Esophagus muscularis mucosa (tissue), 4 donors: ENCODE measurements around the gene MYOCOS. TPM values are rescaled to one million over a fixed set of nuclear protein-coding genes. Genes with fewer than 3 reads are reported as not detected.

ENCODE experiments used
- DNase-seq: peaks from one replicate; pipeline ENCODE4 v3.0.0-alpha.2; 2017; ENCODE audit errors: extremely low spot score
- H3K27ac ChIP-seq, 4 donors: fragments of 200-600 bp; sonication (generic); replicated peaks in 1 of 4; 1 replicate in 3 of 4; 2 replicates in 1 of 4; pipeline ENCODE4 v1.5.1; 2016 to 2019; ENCODE audit warnings: mild to moderate bottlenecking in 1 of 4
- H3K27me3 ChIP-seq, 4 donors: fragments of 200-600 bp; sonication (generic); one replicate each; pipeline versions ENCODE4 v1.5.1 to v1.6.0; 2016 to 2019
- H3K36me3 ChIP-seq, 4 donors: fragments of 200-600 bp; sonication (generic); one replicate each; pipeline ENCODE4 v1.5.1; 2016 to 2019
- H3K4me1 ChIP-seq, 4 donors: fragments of 200-600 bp; sonication (generic); one replicate each; pipeline ENCODE4 v1.5.1; 2016 to 2019
- H3K4me3 ChIP-seq, 4 donors: fragments of 200-600 bp; sonication (generic); 1 replicate in 2 of 4; 2 replicates in 2 of 4; pipeline ENCODE4 v1.5.1; 2016 to 2019; ENCODE audit warnings: mild to moderate bottlenecking in 4 of 4, moderate library complexity in 1 of 4
- H3K9me3 ChIP-seq, 4 donors: fragments of 200-600 bp; sonication (generic); 1 replicate in 3 of 4; 2 replicates in 1 of 4; pipeline ENCODE4 v1.5.1; 2016 to 2019
- EP300 ChIP-seq: sonication (generic); formaldehyde crosslinking; IDR thresholded peaks from one replicate; pipeline ENCODE4 v1.6.1; 2017; ENCODE audit warnings: antibody characterized with exemption
- POLR2A ChIP-seq: fragments of 450-650 bp; IDR thresholded peaks from one replicate; pipeline ENCODE4 v1.6.1; 2017; ENCODE audit warnings: antibody characterized with exemption, moderate library complexity, mild to moderate bottlenecking, low read depth
- POLR2AphosphoS5 ChIP-seq, 2 donors: sonication (generic); formaldehyde crosslinking; IDR thresholded peaks; one replicate each; pipeline ENCODE4 v1.6.1; 2017; ENCODE audit warnings: antibody characterized with exemption in 2 of 2
- WGBS: methylation state at CpG from one replicate; pipeline ENCODE4 v1.1.5; 2018; 5-methylcytosine and 5-hydroxymethylcytosine counted together
- intact Hi-C: fragments of 100-400 bp; cut with DNase I; formaldehyde crosslinking; loops from one replicate; pipeline ENCODE4 v1.15.1; 2023
- total RNA-seq, 4 donors: library from RNA; depleted of rRNA; stranded (reverse); fragments of >200 nt; gene quantifications; one replicate each; pipeline versions ENCODE4 v1.1.0 to v1.2.1, GENCODE V29; 2016
- TF ChIP-seq, protein P1 (sequence below), 3 experiments: fragments of 200-600 bp in 2 of 3; fragments of 450-650 bp in 1 of 3; sonication (generic) in 2 of 3; IDR thresholded peaks; one replicate each; pipeline ENCODE4 v1.5.1; 2017 to 2019; ENCODE audit warnings: antibody characterized with exemption in 3 of 3, mild to moderate bottlenecking in 2 of 3, moderate library complexity in 1 of 3

Gene MYOCOS
- total RNA-seq, 4 donors from 2014 or later = not detected

- H3K9me3 ChIP-seq = no peaks in the 10 kb centered on the region
- intact Hi-C loops = no loop called here
- peak overlapping the region; percentile 77 to 88 (median 83) for H3K27ac ChIP-seq
- H3K36me3 ChIP-seq = no peaks in the 10 kb centered on the region
- H3K4me3 ChIP-seq = no peak overlapping the region
- no peak for TF ChIP-seq EP300
- TF ChIP-seq, protein P1, sequence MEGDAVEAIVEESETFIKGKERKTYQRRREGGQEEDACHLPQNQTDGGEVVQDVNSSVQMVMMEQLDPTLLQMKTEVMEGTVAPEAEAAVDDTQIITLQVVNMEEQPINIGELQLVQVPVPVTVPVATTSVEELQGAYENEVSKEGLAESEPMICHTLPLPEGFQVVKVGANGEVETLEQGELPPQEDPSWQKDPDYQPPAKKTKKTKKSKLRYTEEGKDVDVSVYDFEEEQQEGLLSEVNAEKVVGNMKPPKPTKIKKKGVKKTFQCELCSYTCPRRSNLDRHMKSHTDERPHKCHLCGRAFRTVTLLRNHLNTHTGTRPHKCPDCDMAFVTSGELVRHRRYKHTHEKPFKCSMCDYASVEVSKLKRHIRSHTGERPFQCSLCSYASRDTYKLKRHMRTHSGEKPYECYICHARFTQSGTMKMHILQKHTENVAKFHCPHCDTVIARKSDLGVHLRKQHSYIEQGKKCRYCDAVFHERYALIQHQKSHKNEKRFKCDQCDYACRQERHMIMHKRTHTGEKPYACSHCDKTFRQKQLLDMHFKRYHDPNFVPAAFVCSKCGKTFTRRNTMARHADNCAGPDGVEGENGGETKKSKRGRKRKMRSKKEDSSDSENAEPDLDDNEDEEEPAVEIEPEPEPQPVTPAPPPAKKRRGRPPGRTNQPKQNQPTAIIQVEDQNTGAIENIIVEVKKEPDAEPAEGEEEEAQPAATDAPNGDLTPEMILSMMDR (IDR thresholded peaks at IDR 0.05) = no peak
- TF ChIP-seq POLR2A = no peak
- no peak for TF ChIP-seq POLR2AphosphoS5 (IDR thresholded peaks at IDR 0.05)
- H3K27me3 ChIP-seq = no peaks in the 10 kb centered on the region
- no peak for DNase-seq
- WGBS = 54% methylated on average over 4 of the region's 4 CpGs
- H3K4me1 ChIP-seq = peaks cover 24 to 83% (median 75%) of the 10 kb centered on the region in 4 donors
These were observed 42.0 kb downstream of the MYOCOS start for GRCh38 chr1:171663854-171664575.

DNA sequence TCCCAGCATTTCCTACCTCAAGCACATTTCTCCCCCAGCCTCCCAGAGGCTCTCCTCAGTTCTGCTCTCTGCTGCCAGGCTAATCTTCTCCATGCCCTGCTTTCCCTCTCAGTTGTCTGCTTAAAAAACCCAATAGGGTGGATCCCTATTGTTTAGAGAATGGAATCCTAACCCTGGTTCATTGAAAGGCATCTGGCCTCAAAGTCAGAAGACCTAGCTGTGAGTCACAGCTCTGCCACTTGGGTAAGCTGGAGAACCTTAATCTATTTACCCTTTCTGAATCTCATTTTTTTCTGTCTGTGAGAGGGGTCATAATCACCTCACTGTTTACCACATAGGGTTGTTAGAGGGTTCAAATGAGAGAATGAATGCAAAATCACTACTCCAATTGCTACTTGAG lies 42.9 kb downstream of the MYOCOS start:
- no peak for TF ChIP-seq POLR2A
- TF ChIP-seq POLR2AphosphoS5 (IDR thresholded peaks at IDR 0.05) = no peak
- TF ChIP-seq EP300 = no peak
- TF ChIP-seq, protein P1 (IDR thresholded peaks at IDR 0.05) = no peak
- H3K4me3 ChIP-seq = no peak overlapping the region
- no peaks in the 10 kb centered on the region for H3K27me3 ChIP-seq
- H3K4me1 ChIP-seq = peaks cover 24 to 77% (median 70%) of the 10 kb centered on the region in 4 donors
- intact Hi-C loops = no loop called here
- H3K27ac ChIP-seq = peak overlapping the region; percentile 77 to 88 (median 83)
- H3K9me3 ChIP-seq = no peaks in the 10 kb centered on the region
- DNase-seq = no peak
- no peaks in the 10 kb centered on the region for H3K36me3 ChIP-seq

- H3K27ac ChIP-seq = peak overlapping the region; percentile 77 to 88 (median 83)
- no peaks in the 10 kb centered on the region for H3K36me3 ChIP-seq
- TF ChIP-seq POLR2AphosphoS5 (IDR thresholded peaks at IDR 0.05) (peak; percentile 26 to 65), POLR2A (no peak), EP300 (no peak)
- TF ChIP-seq, protein P1 (IDR thresholded peaks at IDR 0.05) = no peak
- DNase-seq = no peak
- H3K27me3 ChIP-seq = no peaks in the 10 kb centered on the region
- no peaks in the 10 kb centered on the region for H3K9me3 ChIP-seq
- peaks cover 24 to 70% (median 63%) of the 10 kb centered on the region in 4 donors for H3K4me1 ChIP-seq
- intact Hi-C loops = no loop called here
- no peak overlapping the region for H3K4me3 ChIP-seq
- WGBS = 39% methylated on average over 4 of the region's 4 CpGs
These were observed 44.2 kb downstream of the MYOCOS start for GRCh38 chr1:171666114-171666769.

DNA sequence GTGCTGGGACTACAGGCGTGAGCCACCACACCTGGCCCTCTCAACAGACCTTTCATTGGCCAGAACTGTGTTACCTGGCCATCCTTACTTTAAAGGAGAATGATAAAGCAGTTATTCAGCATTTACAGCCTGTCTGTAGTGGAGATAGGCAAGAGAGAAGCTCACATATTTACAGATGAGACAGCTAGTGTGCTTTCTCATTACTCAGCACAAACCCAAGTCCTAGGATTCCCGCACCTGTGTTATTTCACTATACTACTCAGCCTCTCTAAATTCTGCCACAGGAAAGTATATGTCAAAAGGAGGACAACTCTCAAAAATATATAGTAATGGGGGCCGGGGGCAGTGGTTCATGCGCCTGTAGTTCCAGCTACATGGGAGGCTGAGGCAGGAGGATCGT lies 46.3 kb downstream of the MYOCOS start:
- peak overlapping the region in 1 of 4 donors; percentile 88 for H3K27ac ChIP-seq
- TF ChIP-seq POLR2A = no peak
- no peak for TF ChIP-seq POLR2AphosphoS5 (IDR thresholded peaks at IDR 0.05)
- TF ChIP-seq, protein P1 (IDR thresholded peaks at IDR 0.05) = no peak
- no peak for TF ChIP-seq EP300
- intact Hi-C loops = no loop called here

More for the DNA sequence above, 46.3 kb downstream of the MYOCOS start:
- H3K4me3 ChIP-seq = no peak overlapping the region
- H3K9me3 ChIP-seq = no peaks in the 10 kb centered on the region
- H3K4me1 ChIP-seq = peaks cover 20 to 67% (median 53%) of the 10 kb centered on the region in 4 donors
- H3K27me3 ChIP-seq = no peaks in the 10 kb centered on the region
- DNase-seq = no peak
- no peaks in the 10 kb centered on the region for H3K36me3 ChIP-seq
- whole genome bisulfite sequencing = 99% methylated on average over 5 of the region's 5 CpGs
